Neural progenitor cell (in vitro differentiated cells): ENCODE measurements around the gene RNF11. TPM values are rescaled to one million over a fixed set of nuclear protein-coding genes. Genes with fewer than 3 reads are reported as not detected.

ENCODE experiments used
- DNase-seq: peaks from one replicate; pipeline ENCODE4 v3.0.0-alpha.2; 2016; ENCODE audit warnings: low spot score
- H2AFZ ChIP-seq: fragments of 200-600 bp; sonication (generic); replicated peaks from 2 replicates; pipeline ENCODE4 v1.6.1; 2016; ENCODE audit warnings: antibody characterized with exemption
- H3F3A ChIP-seq: fragments of 200-600 bp; sonication (generic); 2 replicates; pipeline ENCODE4 v1.6.1; 2016; ENCODE audit warnings: antibody characterized with exemption, low read depth
- H3K27ac ChIP-seq: fragments of 200-600 bp; sonication (generic); 2 replicates; pipeline ENCODE4 v1.5.1; 2016; ENCODE audit warnings: mild to moderate bottlenecking
- H3K27me3 ChIP-seq: fragments of 200-600 bp; sonication (generic); 2 replicates; pipeline ENCODE4 v1.6.1; 2016; ENCODE audit warnings: mild to moderate bottlenecking, moderate library complexity
- H3K36me3 ChIP-seq: fragments of 200-600 bp; sonication (generic); 2 replicates; pipeline ENCODE4 v1.5.1; 2016
- H3K4me1 ChIP-seq: fragments of 200-600 bp; sonication (generic); 2 replicates; pipeline ENCODE4 v1.6.1; 2016; ENCODE audit warnings: mixed run types
- H3K4me2 ChIP-seq: fragments of 200-600 bp; sonication (generic); 2 replicates; pipeline ENCODE4 v1.6.1; 2016
- H3K4me3 ChIP-seq: fragments of 200-600 bp; sonication (generic); 2 replicates; pipeline ENCODE4 v1.5.1; 2016
- H3K79me2 ChIP-seq: fragments of 200-600 bp; sonication (generic); 2 replicates; pipeline ENCODE4 v1.6.1; 2016; ENCODE audit warnings: low read depth
- H3K9ac ChIP-seq: fragments of 200-600 bp; sonication (generic); 2 replicates; pipeline ENCODE4 v1.6.1; 2016
- H3K9me3 ChIP-seq: fragments of 200-600 bp; sonication (generic); 2 replicates; pipeline ENCODE4 v1.5.1; 2016; ENCODE audit warnings: low read depth
- H4K20me1 ChIP-seq: fragments of 200-600 bp; sonication (generic); 2 replicates; pipeline ENCODE4 v1.6.1; 2016; ENCODE audit warnings: low read depth
- H3K27ac Mint-ChIP-seq: 3 replicates; pipeline ENCODE4 v1.8.0; 2021; ENCODE audit warnings: mixed read lengths
- H3K27me3 Mint-ChIP-seq: 2 replicates; pipeline ENCODE4 v1.8.0; 2022; ENCODE audit warnings: low read depth, mild to moderate bottlenecking, inconsistent platforms, moderate library complexity, mixed read lengths; ENCODE audit not compliant: insufficient read depth
- H3K36me3 Mint-ChIP-seq: 3 replicates; pipeline ENCODE4 v1.8.0; 2021; ENCODE audit warnings: mixed read lengths
- H3K4me1 Mint-ChIP-seq: 3 replicates; pipeline ENCODE4 v1.8.0; 2021; ENCODE audit warnings: mixed read lengths
- H3K4me3 Mint-ChIP-seq: 3 replicates; pipeline ENCODE4 v1.8.0; 2021; ENCODE audit warnings: mild to moderate bottlenecking, moderate library complexity, mixed read lengths
- H3K9me3 Mint-ChIP-seq: 3 replicates; pipeline ENCODE4 v1.8.0; 2020; ENCODE audit warnings: mixed read lengths
- EZH2 ChIP-seq: fragments of 200-600 bp; sonication (generic); IDR thresholded peaks from 2 replicates; pipeline ENCODE4 v1.6.1; 2017; ENCODE audit warnings: antibody characterized with exemption, mild to moderate bottlenecking, moderate library complexity
- EZH2phosphoT487 ChIP-seq: fragments of 200-600 bp; sonication (generic); IDR thresholded peaks from 2 replicates; pipeline ENCODE4 v1.6.1; 2017; ENCODE audit warnings: antibody characterized with exemption
- total RNA-seq: library from RNA; depleted of rRNA; stranded (reverse); fragments of >200 nt; gene quantifications from 2 replicates; pipeline ENCODE4 v1.2.3, GENCODE V29; 2015; ENCODE audit warnings: low replicate concordance
- TF ChIP-seq, protein P1 (sequence below): fragments of 200-600 bp; sonication (generic); IDR thresholded peaks from 2 replicates; pipeline ENCODE4 v1.5.1; 2017; ENCODE audit warnings: antibody characterized with exemption, mild to moderate bottlenecking

Gene RNF11
- total RNA-seq, 1 donor from 2014 or later = 108 TPM

DNA sequence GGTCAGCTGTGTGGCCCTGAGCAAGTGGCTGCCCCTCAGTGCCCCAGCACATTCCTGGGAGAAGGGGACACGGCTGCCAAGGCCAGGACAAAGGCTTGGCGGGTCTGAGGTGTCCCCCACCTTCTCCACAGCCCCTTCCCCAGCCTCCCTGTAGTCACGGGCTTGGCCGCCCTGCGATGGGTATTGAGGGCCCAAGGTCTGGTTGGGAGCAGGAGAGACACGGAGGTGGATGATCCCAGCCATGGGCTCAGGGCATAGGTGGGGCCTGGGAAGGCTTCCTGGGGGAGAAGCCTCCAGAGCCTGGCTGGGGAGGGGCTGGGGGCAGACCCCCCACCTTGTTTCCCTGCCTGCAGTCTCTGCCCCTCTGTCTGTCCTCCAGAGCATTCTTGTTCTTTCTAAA, 67.2 kb downstream of the RNF11 start:
- no peak overlapping the region for H3K4me2 ChIP-seq
- no peak overlapping the region for H3K4me3 ChIP-seq
- H3K9ac ChIP-seq = no peak overlapping the region
- H3K36me3 ChIP-seq = no peaks in the 10 kb centered on the region
- Mint-ChIP-seq H3K27ac (peak overlapping the region; percentile 90), H3K27me3 (no peaks in the 10 kb centered on the region), H3K9me3 (no peaks in the 10 kb centered on the region), H3K36me3 (no peaks in the 10 kb centered on the region), H3K4me1 (peaks cover 3% of the 10 kb centered on the region), H3K4me3 (no peak overlapping the region)
- no peaks in the 10 kb centered on the region for H3K9me3 ChIP-seq
- no peaks in the 10 kb centered on the region for H3K27me3 ChIP-seq
- peaks cover 6% of the 10 kb centered on the region for H3K4me1 ChIP-seq
- no peak for DNase-seq
- H3K79me2 ChIP-seq = no peaks in the 10 kb centered on the region
- no peaks in the 10 kb centered on the region for H3F3A ChIP-seq
- no peaks in the 10 kb centered on the region for H4K20me1 ChIP-seq
- H2AFZ ChIP-seq = no peak overlapping the region
- no peak overlapping the region for H3K27ac ChIP-seq
- TF ChIP-seq EZH2phosphoT487 = no peak
- TF ChIP-seq, protein P1, sequence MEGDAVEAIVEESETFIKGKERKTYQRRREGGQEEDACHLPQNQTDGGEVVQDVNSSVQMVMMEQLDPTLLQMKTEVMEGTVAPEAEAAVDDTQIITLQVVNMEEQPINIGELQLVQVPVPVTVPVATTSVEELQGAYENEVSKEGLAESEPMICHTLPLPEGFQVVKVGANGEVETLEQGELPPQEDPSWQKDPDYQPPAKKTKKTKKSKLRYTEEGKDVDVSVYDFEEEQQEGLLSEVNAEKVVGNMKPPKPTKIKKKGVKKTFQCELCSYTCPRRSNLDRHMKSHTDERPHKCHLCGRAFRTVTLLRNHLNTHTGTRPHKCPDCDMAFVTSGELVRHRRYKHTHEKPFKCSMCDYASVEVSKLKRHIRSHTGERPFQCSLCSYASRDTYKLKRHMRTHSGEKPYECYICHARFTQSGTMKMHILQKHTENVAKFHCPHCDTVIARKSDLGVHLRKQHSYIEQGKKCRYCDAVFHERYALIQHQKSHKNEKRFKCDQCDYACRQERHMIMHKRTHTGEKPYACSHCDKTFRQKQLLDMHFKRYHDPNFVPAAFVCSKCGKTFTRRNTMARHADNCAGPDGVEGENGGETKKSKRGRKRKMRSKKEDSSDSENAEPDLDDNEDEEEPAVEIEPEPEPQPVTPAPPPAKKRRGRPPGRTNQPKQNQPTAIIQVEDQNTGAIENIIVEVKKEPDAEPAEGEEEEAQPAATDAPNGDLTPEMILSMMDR = no peak

DNA sequence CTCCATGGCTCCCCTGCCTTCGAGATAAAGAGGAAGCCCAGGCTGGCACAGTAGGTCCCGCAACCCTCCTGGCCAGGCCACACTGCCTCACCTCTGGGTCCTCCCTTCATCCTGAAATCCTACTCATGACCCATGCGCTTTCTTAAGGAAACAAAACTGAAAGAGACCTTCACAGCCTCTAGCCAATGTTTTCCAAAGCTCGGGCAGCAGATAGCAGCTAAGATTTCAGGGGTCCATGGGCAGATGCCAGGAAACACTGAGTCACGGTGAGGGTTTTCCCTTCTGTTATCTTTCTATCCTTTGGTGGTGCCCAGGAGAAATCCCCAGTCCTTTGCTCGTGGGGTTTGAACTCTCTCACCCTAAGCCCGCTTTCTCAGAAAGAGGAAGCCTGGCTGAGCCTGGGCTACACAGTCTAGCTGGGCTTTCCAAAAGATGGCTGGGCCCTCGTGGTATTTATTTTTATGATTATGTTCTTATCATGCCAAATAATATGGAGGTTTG, 67.7 kb downstream of the RNF11 start:
- H3K27ac Mint-ChIP-seq = peak overlapping the region; percentile 90
- no peak overlapping the region for H3K4me3 Mint-ChIP-seq
- H3K4me2 ChIP-seq = no peak overlapping the region
- peaks cover 6% of the 10 kb centered on the region for H3K4me1 ChIP-seq
- H4K20me1 ChIP-seq = no peaks in the 10 kb centered on the region
- H3K9ac ChIP-seq = no peak overlapping the region
- TF ChIP-seq, protein P1 = no peak
- TF ChIP-seq EZH2 = no peak
- H3K9me3 Mint-ChIP-seq = no peaks in the 10 kb centered on the region
- no peaks in the 10 kb centered on the region for H3K27me3 ChIP-seq
- no peak overlapping the region for H3K4me3 ChIP-seq
- H3K27me3 Mint-ChIP-seq = no peaks in the 10 kb centered on the region
- H3K4me1 Mint-ChIP-seq = peaks cover 3% of the 10 kb centered on the region
- H3K27ac ChIP-seq = no peak overlapping the region
- H3K79me2 ChIP-seq = no peaks in the 10 kb centered on the region
- H3F3A ChIP-seq = no peaks in the 10 kb centered on the region
- no peak overlapping the region for H2AFZ ChIP-seq
- no peaks in the 10 kb centered on the region for H3K36me3 Mint-ChIP-seq
- no peaks in the 10 kb centered on the region for H3K9me3 ChIP-seq
- no peak for DNase-seq
- no peaks in the 10 kb centered on the region for H3K36me3 ChIP-seq

- Histone ChIP-seq H3K4me2 (no peak overlapping the region), H3K79me2 (no peaks in the 10 kb centered on the region), H3K9ac (no peak overlapping the region), H3K9me3 (no peaks in the 10 kb centered on the region), H3K27me3 (no peaks in the 10 kb centered on the region), H3K4me3 (no peak overlapping the region), H3K27ac (no peak overlapping the region), H3F3A (no peaks in the 10 kb centered on the region), H3K36me3 (no peaks in the 10 kb centered on the region), H4K20me1 (no peaks in the 10 kb centered on the region), H2AFZ (no peak overlapping the region), H3K4me1 (peaks cover 6% of the 10 kb centered on the region)
- no peak overlapping the region for H3K4me3 Mint-ChIP-seq
- TF ChIP-seq EZH2phosphoT487 (no peak), EZH2 (no peak)
- TF ChIP-seq, protein P1 = no peak
- H3K27me3 Mint-ChIP-seq = peaks cover 3% of the 10 kb centered on the region
- peaks cover 3% of the 10 kb centered on the region for H3K4me1 Mint-ChIP-seq
- no peak overlapping the region for H3K27ac Mint-ChIP-seq
- no peaks in the 10 kb centered on the region for H3K9me3 Mint-ChIP-seq
- DNase-seq = no peak
- H3K36me3 Mint-ChIP-seq = no peaks in the 10 kb centered on the region
Measured at GRCh38 chr1:51304360-51304759, 68.3 kb downstream of the RNF11 start.
